Activated CD8-positive, alpha-beta memory T cell treated with anti-CD3 and anti-CD28 coated beads, Interleukin-2, amount 10 ng/mL, durations not matched to agents 7 days and 5 days (primary cell): ENCODE measurements around the gene LSM2. TPM values are rescaled to one million over a fixed set of nuclear protein-coding genes. Genes with fewer than 3 reads are reported as not detected.

ENCODE experiments used
- ATAC-seq: fragments of 150-1000 bp; cut with Tn5 transposase; one replicate; pipeline ENCODE4 v1.10.0; 2021; ENCODE audit warnings: moderate library complexity
- CTCF ChIA-PET: fragments of 350-600 bp; sonication (Branson Sonifier 250); formaldehyde crosslinking; loops from one replicate; lab custom pipeline; 2021; ENCODE audit warnings: antibody characterized with exemption; lab: Charles Lee
- DNase-seq: peaks from one replicate; pipeline ENCODE4 v3.0.0-alpha.2; 2020
- H3K27ac Mint-ChIP-seq: one replicate; pipeline ENCODE4 v1.8.0; 2021; ENCODE audit warnings: mild to moderate bottlenecking, mixed read lengths
- H3K27me3 Mint-ChIP-seq: one replicate; pipeline ENCODE4 v1.8.0; 2021; ENCODE audit warnings: mixed read lengths
- H3K36me3 Mint-ChIP-seq: one replicate; pipeline ENCODE4 v1.8.0; 2021; ENCODE audit warnings: mild to moderate bottlenecking, mixed read lengths
- H3K4me1 Mint-ChIP-seq: one replicate; pipeline ENCODE4 v1.8.0; 2021; ENCODE audit warnings: mixed read lengths
- H3K4me3 Mint-ChIP-seq: one replicate; pipeline ENCODE4 v1.8.0; 2021; ENCODE audit warnings: mild to moderate bottlenecking, moderate library complexity, mixed read lengths
- H3K9me3 Mint-ChIP-seq: one replicate; pipeline ENCODE4 v1.8.0; 2022; ENCODE audit warnings: low read depth, mixed read lengths
- total RNA-seq, 2 experiments: library from RNA; stranded (reverse); gene quantifications; one replicate each; pipeline ENCODE4 v1.2.3, GENCODE V29; 2021

The LSM2 gene
- total RNA-seq, 2 experiments from 2014 or later: 124 to 129 TPM

GRCh38 chr6:31776989-31777666 is 29.6 kb downstream of the LSM2 start, which contains the start of gene VWA7:
VWA7 (minus strand) TSS chr6:31777328; CDS start chr6:31776779, 549 bp downstream.
- Mint-ChIP-seq H3K27ac (peak within 1 kb of the TSS; percentile 86), H3K4me1 (peaks cover 36% of the 10 kb centered on the region), H3K36me3 (peaks cover 7% of the 10 kb centered on the region), H3K4me3 (peak within 1 kb of the TSS; percentile 39), H3K9me3 (no peaks in the 10 kb centered on the region), H3K27me3 (no peaks in the 10 kb centered on the region)
- CTCF ChIA-PET: interaction anchor here (1.4 to 2.9 kb wide), 4 partner anchors 8 to 51 kb away, joined by 4 to 15 read pairs (median 10); partner anchors contain the start of gene HSPA1B
- ATAC-seq: peak; percentile 82
- DNase-seq: peak; percentile 89

GRCh38 chr6:31776485-31776988 is 30.2 kb downstream of the LSM2 start:
- peaks cover 39% of the 10 kb centered on the region for H3K4me1 Mint-ChIP-seq
- peak overlapping the region; percentile 86 for H3K27ac Mint-ChIP-seq
- CTCF ChIA-PET: no interaction called here
- H3K9me3 Mint-ChIP-seq: no peaks in the 10 kb centered on the region
- peaks cover 7% of the 10 kb centered on the region for H3K36me3 Mint-ChIP-seq
- ATAC-seq (no peak), DNase-seq (no peak)
- H3K4me3 Mint-ChIP-seq: peak overlapping the region; percentile 39
- H3K27me3 Mint-ChIP-seq: no peaks in the 10 kb centered on the region

GRCh38 chr6:31775633-31776484 is 30.9 kb downstream of the LSM2 start:
- ATAC-seq (no peak), DNase-seq (no peak)
- CTCF ChIA-PET: interaction anchor here (1.2 to 1.4 kb wide), 3 partner anchors 20 to 52 kb away, joined by 3 to 6 read pairs (median 4); partner anchors contain the start of gene HSPA1B
- H3K36me3 Mint-ChIP-seq: peaks cover 7% of the 10 kb centered on the region
- peak overlapping the region; percentile 86 for H3K27ac Mint-ChIP-seq
- peak overlapping the region; percentile 39 for H3K4me3 Mint-ChIP-seq
- H3K4me1 Mint-ChIP-seq: peaks cover 45% of the 10 kb centered on the region
- no peaks in the 10 kb centered on the region for H3K9me3 Mint-ChIP-seq
- H3K27me3 Mint-ChIP-seq: no peaks in the 10 kb centered on the region

GRCh38 chr6:31775184-31775583 is 31.6 kb downstream of the LSM2 start:
- peaks cover 7% of the 10 kb centered on the region for H3K36me3 Mint-ChIP-seq
- ATAC-seq: no peak
- no peaks in the 10 kb centered on the region for H3K9me3 Mint-ChIP-seq
- no peak overlapping the region for H3K27ac Mint-ChIP-seq
- CTCF ChIA-PET: interaction anchor here (1.0 to 1.4 kb wide), 4 partner anchors 21 to 56 kb away, joined by 3 to 6 read pairs (median 4); partner anchors contain the start of gene HSPA1B
- no peaks in the 10 kb centered on the region for H3K27me3 Mint-ChIP-seq
- no peak overlapping the region for H3K4me3 Mint-ChIP-seq
- no peak for DNase-seq
- peaks cover 45% of the 10 kb centered on the region for H3K4me1 Mint-ChIP-seq

- DNase-seq (no peak), ATAC-seq (no peak)
- CTCF ChIA-PET: interaction anchor here (0.7 to 3.0 kb wide), 13 partner anchors 17 to 152 kb away, joined by 3 to 39 read pairs (median 4); partner anchors contain the start of genes HSPA1B, MSH5 and VARS1
- Mint-ChIP-seq H3K9me3 (no peaks in the 10 kb centered on the region), H3K27me3 (no peaks in the 10 kb centered on the region), H3K36me3 (peaks cover 5% of the 10 kb centered on the region), H3K4me1 (peaks cover 49% of the 10 kb centered on the region), H3K4me3 (no peak overlapping the region), H3K27ac (peak overlapping the region; percentile 73)
Measured at GRCh38 chr6:31771992-31772358, 34.8 kb downstream of the LSM2 start.

- H3K9me3 Mint-ChIP-seq: no peaks in the 10 kb centered on the region
- H3K36me3 Mint-ChIP-seq: peaks cover 5% of the 10 kb centered on the region
- H3K27me3 Mint-ChIP-seq: no peaks in the 10 kb centered on the region
- DNase-seq (no peak), ATAC-seq (no peak)
- CTCF ChIA-PET: interaction anchor here (0.6 to 3.1 kb wide), 21 partner anchors 11 to 188 kb away, joined by 3 to 44 read pairs (median 6); partner anchors contain the start of genes ABHD16A, BAG6, C6orf47 and CLIC1
- H3K4me3 Mint-ChIP-seq: no peak overlapping the region
- peaks cover 39% of the 10 kb centered on the region for H3K4me1 Mint-ChIP-seq
- H3K27ac Mint-ChIP-seq: peak overlapping the region; percentile 73
Measured at GRCh38 chr6:31770860-31771259, 35.9 kb downstream of the LSM2 start.

- DNase-seq (peak; percentile 92), ATAC-seq (peak; percentile 91)
- no peaks in the 10 kb centered on the region for H3K9me3 Mint-ChIP-seq
- H3K4me3 Mint-ChIP-seq: no peak overlapping the region
- CTCF ChIA-PET: interaction anchor here (0.6 to 3.1 kb wide), 44 partner anchors 9 to 190 kb away, joined by 3 to 44 read pairs (median 6); partner anchors contain the start of genes ABHD16A, BAG6, C6orf47 and CLIC1
- H3K4me1 Mint-ChIP-seq: peaks cover 31% of the 10 kb centered on the region
- H3K27me3 Mint-ChIP-seq: no peaks in the 10 kb centered on the region
- peaks cover 5% of the 10 kb centered on the region for H3K36me3 Mint-ChIP-seq
- H3K27ac Mint-ChIP-seq: peak overlapping the region; percentile 16
Measured at GRCh38 chr6:31769684-31770371, 36.9 kb downstream of the LSM2 start.

- DNase-seq: no peak
- Mint-ChIP-seq H3K27ac (no peak overlapping the region), H3K4me3 (no peak overlapping the region), H3K9me3 (no peaks in the 10 kb centered on the region), H3K27me3 (no peaks in the 10 kb centered on the region), H3K36me3 (peaks cover 7% of the 10 kb centered on the region), H3K4me1 (peaks cover 31% of the 10 kb centered on the region)
- ATAC-seq: no peak
- CTCF ChIA-PET: interaction anchor here (0.9 to 3.1 kb wide), 27 partner anchors 9 to 111 kb away, joined by 3 to 44 read pairs (median 6); partner anchors contain the start of genes ABHD16A, C6orf47, CLIC1 and DDAH2
Measured at GRCh38 chr6:31768363-31769257, 38.2 kb downstream of the LSM2 start.

- CTCF ChIA-PET: interaction anchor here (1.1 kb wide), 1 partner anchor 28 kb away, joined by 3 read pairs; the partner anchor contains the start of gene MSH5
- Mint-ChIP-seq H3K27me3 (no peaks in the 10 kb centered on the region), H3K9me3 (no peaks in the 10 kb centered on the region), H3K4me1 (peaks cover 22% of the 10 kb centered on the region), H3K36me3 (peaks cover 11% of the 10 kb centered on the region), H3K4me3 (no peak overlapping the region), H3K27ac (no peak overlapping the region)
- DNase-seq (no peak), ATAC-seq (no peak)
Measured at GRCh38 chr6:31767096-31767645, 39.6 kb downstream of the LSM2 start.

- CTCF ChIA-PET: no interaction called here
- H3K36me3 Mint-ChIP-seq: peaks cover 12% of the 10 kb centered on the region
- no peaks in the 10 kb centered on the region for H3K9me3 Mint-ChIP-seq
- no peak for DNase-seq
- no peaks in the 10 kb centered on the region for H3K27me3 Mint-ChIP-seq
- H3K27ac Mint-ChIP-seq: no peak overlapping the region
- peaks cover 15% of the 10 kb centered on the region for H3K4me1 Mint-ChIP-seq
- no peak for ATAC-seq
- H3K4me3 Mint-ChIP-seq: no peak overlapping the region
Measured at GRCh38 chr6:31765910-31766794, 40.6 kb downstream of the LSM2 start.

GRCh38 chr6:31765559-31765909 is 41.2 kb downstream of the LSM2 start:
- ATAC-seq (no peak), DNase-seq (no peak)
- Mint-ChIP-seq H3K27ac (no peak overlapping the region), H3K4me1 (peaks cover 13% of the 10 kb centered on the region), H3K27me3 (no peaks in the 10 kb centered on the region), H3K36me3 (peaks cover 17% of the 10 kb centered on the region), H3K9me3 (no peaks in the 10 kb centered on the region), H3K4me3 (no peak overlapping the region)
- CTCF ChIA-PET: no interaction called here
